ENCODE data around the gene DCLK3. TPM values are rescaled to one million over a fixed set of nuclear protein-coding genes. Genes with fewer than 3 reads are reported as not detected.

Gene DCLK3
- total RNA-seq, 1 experiment from 2014 or later: not detected

GRCh38 chr3:36663666-36664291 lies 100.6 kb downstream of the DCLK3 start:
- H3K9me3 ChIP-seq (ENCODE audit: control insufficient read depth, insufficient read depth, low read depth, low read length): no peaks in the 10 kb centered on the region
- BruUV-seq (replicated peaks): no TSS peak
- no peak overlapping the region for H3K4me3 ChIP-seq (ENCODE audit: low read depth in 2 of 2, low read length in 2 of 2)
- no peaks in the 10 kb centered on the region for H3K36me3 ChIP-seq (ENCODE audit: control insufficient read depth, insufficient read depth, low read length)
- no peaks in the 10 kb centered on the region for H3K27me3 ChIP-seq (ENCODE audit: control insufficient read depth, insufficient read depth, low read length)
- intact Hi-C loops (cut with micrococcal nuclease; ENCODE audit: unreplicated experiment): no loop called here
- ChIA-PET CTCF (no interaction called here), POLR2A (no interaction called here)
- no peak for TF ChIP-seq REST (IDR thresholded peaks at IDR 0.05; ENCODE audit: insufficient read depth in 1 of 2, low read depth in 2 of 2, low read length in 1 of 2)
- no peak for TF ChIP-seq CTCF (IDR thresholded peaks at IDR 0.05)
- no peak for TF ChIP-seq SIN3A (IDR thresholded peaks at IDR 0.05; ENCODE audit: borderline replicate concordance, insufficient read depth, low read depth, low read length)
- no peak for TF ChIP-seq POLR2AphosphoS5 (IDR thresholded peaks at IDR 0.05; ENCODE audit: low read depth, low read length)
- TF ChIP-seq TCF7L2 (IDR thresholded peaks at IDR 0.05; ENCODE audit: low read depth, low read length): no peak
- H3K4me1 ChIP-seq (ENCODE audit: control insufficient read depth, insufficient read depth, low read length): no peaks in the 10 kb centered on the region
- ATAC-seq (no peak), DNase-seq (ENCODE audit: low read depth, low spot score) (no peak)
- in situ Hi-C loops (cut with HindIII; ENCODE audit: low pct_unique_long_range_greater_than_20kb, low sequenced_read_pairs): no loop called here
- no peak overlapping the region for H3K27ac ChIP-seq (ENCODE audit: low read length)

GRCh38 chr3:36662626-36663025 lies 101.7 kb downstream of the DCLK3 start:
- no peak for TF ChIP-seq CTCF (IDR thresholded peaks at IDR 0.05)
- TF ChIP-seq REST (IDR thresholded peaks at IDR 0.05; ENCODE audit: insufficient read depth in 1 of 2, low read depth in 2 of 2, low read length in 1 of 2): no peak
- H3K27ac ChIP-seq (ENCODE audit: low read length): no peak overlapping the region
- DNase-seq (ENCODE audit: low read depth, low spot score) (no peak), ATAC-seq (no peak)
- ChIA-PET CTCF (no interaction called here), POLR2A (no interaction called here)
- intact Hi-C loops (cut with micrococcal nuclease; ENCODE audit: unreplicated experiment) (no loop called here), in situ Hi-C loops (cut with HindIII; ENCODE audit: low pct_unique_long_range_greater_than_20kb, low sequenced_read_pairs) (no loop called here)
- no peaks in the 10 kb centered on the region for H3K9me3 ChIP-seq (ENCODE audit: control insufficient read depth, insufficient read depth, low read depth, low read length)
- H3K4me3 ChIP-seq (ENCODE audit: low read depth in 2 of 2, low read length in 2 of 2): no peak overlapping the region
- BruUV-seq (replicated peaks): no TSS peak
- no peaks in the 10 kb centered on the region for H3K36me3 ChIP-seq (ENCODE audit: control insufficient read depth, insufficient read depth, low read length)
- H3K27me3 ChIP-seq (ENCODE audit: control insufficient read depth, insufficient read depth, low read length): no peaks in the 10 kb centered on the region
- no peaks in the 10 kb centered on the region for H3K4me1 ChIP-seq (ENCODE audit: control insufficient read depth, insufficient read depth, low read length)

Other genes with a start within 250 kb of the DCLK3 start
- 3.2 TPM for gene TRANK1, start 180.5 kb upstream of the DCLK3 start, total RNA-seq (2021; ENCODE audit: unreplicated experiment)
- gene EPM2AIP1, start 228.6 kb upstream of the DCLK3 start, total RNA-seq (2021; ENCODE audit: unreplicated experiment): 7.3 TPM
- 28.5 TPM for gene MLH1, start 229.0 kb upstream of the DCLK3 start, total RNA-seq (2021; ENCODE audit: unreplicated experiment)